Activated CD8-positive, alpha-beta memory T cell treated with anti-CD3 and anti-CD28 coated beads for 48 hours (primary cell): Measurements from ENCODE around the gene MAP1LC3C.
"Not testable (repeated sequence)": the region's sequence is repeated elsewhere in the genome, so short reads cannot be mapped to it uniquely, and the experiment has no call there.

Experiments used
- DNase-seq, 3 experiments: peaks; one replicate each; pipeline ENCODE4 v3.0.0-alpha.2; 2020; ENCODE audit warnings: low read depth in 2 of 3, low spot score in 2 of 3

The MAP1LC3C gene

DNA sequence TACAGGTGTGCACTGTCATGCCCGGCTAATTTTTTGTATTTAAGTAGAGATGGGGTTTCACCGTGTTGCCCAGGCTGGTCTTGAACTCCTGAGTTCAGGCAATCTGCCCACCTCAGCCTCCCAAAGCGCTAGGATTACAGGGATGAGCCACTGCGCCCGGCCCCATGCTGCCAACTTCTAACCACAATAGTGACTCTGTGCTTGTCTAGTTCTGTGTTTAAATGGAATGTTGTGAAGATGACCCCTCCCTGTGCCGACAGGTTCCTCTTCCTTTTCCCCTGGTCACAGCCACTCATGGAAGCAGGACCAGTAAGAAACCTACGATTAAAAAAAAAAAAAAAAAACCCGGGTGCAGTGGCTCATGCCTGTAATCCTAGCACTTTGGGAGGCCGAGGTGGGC is 4.7 kb downstream of the MAP1LC3C start:
- no peak for DNase-seq

DNA sequence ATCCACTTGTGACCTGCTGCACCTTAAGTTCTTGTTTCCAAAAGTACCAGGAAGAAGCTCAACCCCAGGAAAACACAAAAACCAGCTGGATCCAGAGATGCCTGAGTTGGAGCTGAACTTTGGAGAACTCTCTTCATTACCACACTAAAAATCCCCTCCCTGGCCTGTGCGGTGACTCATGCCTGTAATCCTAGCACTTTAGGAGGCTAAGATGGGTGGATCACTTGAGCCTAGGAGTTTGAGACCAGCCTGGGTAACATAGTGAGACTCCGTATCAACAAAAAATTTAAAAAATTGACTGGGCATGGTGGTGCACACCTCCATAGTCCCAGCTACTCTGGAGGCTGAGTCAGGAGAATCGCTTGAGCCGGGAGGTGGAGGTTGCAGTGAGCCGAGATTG is 6.2 kb downstream of the MAP1LC3C start:
- no peak for DNase-seq

DNA sequence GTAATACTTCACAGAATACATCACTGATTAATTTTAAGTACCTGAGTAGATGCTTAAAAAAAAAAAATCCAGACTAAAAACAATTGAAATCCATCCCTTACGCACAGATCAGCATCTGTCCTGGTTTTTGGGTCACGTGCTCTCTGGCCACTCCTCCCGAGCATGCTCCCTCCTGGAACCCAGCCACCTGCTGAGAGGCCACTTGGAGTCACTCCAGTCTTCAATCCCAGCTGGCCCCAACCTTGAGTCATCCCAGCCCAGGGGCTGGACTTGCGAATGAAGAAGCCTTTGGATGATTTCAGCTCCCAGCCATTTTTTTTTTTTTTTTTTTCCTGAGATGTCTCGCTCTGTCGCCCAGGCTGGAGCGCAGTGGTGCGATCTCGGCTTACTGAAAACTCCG is 8.9 kb downstream of the MAP1LC3C start:
- no peak for DNase-seq

GRCh38 chr1:241988389-241988930 is 10.4 kb downstream of the MAP1LC3C start:
- not testable (repeated sequence) for DNase-seq

GRCh38 chr1:241985787-241986186 is 13.1 kb downstream of the MAP1LC3C start:
- no peak for DNase-seq

- no peak for DNase-seq
Observed at GRCh38 chr1:241979926-241980325, 19.0 kb downstream of the MAP1LC3C start.

GRCh38 chr1:241979071-241979470 is 19.8 kb downstream of the MAP1LC3C start:
- DNase-seq, result no peak

DNA sequence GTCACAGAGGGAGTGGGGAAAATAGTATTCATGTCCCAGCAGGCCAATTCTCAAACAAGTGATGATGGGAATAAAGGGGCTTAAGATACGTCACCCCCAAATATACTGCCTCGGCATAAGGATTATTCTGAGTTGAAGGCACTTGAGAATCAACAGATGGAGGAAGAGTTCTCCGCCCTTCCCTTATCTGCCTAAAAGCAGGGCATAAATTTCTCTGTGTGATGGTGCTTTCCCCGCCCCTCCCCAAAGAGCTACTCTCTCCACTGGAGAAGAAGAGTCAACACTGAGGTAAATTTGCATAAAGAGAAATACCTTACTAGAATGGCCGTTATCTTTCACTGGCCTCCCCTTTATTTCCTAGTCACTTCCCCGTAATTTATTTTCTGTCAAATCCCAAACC is 22.7 kb downstream of the MAP1LC3C start:
- DNase-seq, result no peak

DNA sequence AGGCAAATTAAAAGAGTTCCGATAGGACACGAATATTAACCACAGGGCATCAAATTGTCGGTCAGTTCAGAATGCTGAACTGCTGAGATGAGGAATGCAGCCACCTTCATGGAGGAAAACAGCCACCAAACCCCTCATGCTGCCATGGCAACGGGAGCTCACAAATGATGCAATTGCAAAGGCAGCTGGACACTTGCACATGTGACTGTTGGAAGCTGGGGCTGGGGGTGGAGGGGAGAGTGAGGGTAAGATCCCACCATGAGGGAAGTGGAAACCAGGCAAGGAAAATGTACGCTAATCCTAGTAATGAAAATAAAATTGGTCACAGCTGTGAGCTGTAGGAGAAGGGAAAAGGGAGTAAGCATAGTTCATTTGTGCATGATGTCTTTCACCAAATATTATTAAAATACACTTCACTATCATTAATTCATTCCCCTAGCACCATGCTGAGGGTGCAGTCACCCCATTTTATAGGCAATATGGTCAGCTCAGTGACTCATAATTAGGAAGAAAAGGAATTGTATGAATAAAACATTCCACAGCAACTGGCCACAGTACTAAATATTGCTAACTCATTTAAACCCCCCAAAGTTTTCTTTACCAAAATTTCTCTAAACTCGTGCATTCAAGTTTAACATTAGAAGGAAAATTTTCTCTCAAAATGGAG is 26.1 kb downstream of the MAP1LC3C start:
- DNase-seq, result no peak

DNA sequence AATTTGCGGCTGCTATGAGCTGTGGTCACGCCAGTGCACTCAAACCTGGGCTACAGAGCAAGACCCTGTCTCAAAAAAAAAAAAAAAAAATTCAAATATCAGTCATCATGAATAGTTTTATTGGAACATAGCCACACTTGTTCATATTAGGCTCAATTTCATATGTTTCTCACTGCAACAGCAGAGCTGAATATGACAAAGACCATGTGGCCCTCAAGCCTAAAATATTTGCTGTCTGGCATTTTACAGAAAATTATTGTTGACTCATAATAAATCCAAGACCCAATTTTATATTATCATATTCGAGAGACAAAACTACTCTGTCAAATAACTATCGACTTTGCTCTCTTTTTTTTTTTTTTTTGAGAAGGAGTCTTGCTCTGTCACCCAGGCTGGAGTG is 30.3 kb downstream of the MAP1LC3C start:
- no peak for DNase-seq

DNA sequence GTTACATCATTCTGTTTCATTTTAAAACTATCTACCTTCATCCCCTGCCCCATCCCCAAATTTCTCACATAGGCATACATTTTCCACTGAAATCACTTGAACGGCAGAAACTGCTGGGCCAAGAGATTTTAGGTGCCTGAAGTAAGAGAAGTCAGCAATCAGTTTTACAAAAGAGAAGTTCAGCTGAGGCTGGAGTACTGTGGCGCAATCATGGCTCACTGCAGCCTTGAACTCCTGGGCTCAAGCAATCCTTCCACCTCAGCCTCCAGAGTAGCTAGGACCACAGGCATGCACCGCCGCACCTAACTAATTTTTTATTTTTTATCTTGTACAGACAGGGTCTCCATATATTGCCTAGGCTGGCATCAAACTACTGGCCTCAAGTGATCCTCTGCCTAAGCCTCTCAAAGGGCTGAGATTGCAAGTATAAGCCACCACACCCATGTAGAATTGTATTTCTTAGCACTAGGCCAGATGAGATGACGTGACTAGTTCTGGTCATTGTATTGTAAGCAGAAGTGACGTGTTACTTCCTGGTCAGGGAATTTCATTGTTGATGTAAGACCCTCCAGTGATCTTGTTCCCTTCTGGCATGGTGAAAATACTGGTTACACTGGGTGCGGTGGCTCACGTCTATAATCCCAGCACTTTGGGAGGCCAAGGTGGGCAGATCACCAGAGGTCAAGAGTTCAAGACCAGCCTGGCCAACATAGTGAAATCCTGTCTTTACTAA is 34.2 kb downstream of the MAP1LC3C start:
- no peak for DNase-seq

- no peak for DNase-seq
Observed at GRCh38 chr1:241963722-241964121, 35.2 kb downstream of the MAP1LC3C start.

DNA sequence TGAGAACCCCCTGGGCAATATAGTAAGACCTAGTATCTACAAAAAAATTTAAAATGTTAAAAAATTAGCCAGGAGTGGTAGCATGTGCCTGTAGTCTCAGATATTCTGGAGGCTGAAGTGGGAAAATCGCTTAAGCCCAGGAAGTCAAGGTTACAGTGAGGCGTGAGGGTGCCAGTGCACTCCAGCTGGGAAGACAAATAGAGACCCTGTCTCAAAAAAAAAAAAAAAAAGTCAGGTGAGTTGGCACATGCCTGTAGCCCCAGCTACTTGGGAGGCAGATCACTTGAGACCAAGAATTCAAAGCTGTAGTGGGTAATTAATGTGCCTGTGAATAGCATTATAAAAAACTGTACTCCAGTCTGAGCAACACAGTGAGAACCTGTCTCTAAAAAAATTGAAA is 36.7 kb downstream of the MAP1LC3C start:
- DNase-seq, result no peak

- no peak for DNase-seq
Observed at GRCh38 chr1:241957692-241958494, 41.0 kb downstream of the MAP1LC3C start, which contains the start of gene BECN2. TSS of gene BECN2 (plus strand) at chr1:241957767. CDS start at chr1:241957767, 0 bp downstream.

GRCh38 chr1:241950390-241950789 is 48.5 kb downstream of the MAP1LC3C start:
- DNase-seq, result no peak

DNA sequence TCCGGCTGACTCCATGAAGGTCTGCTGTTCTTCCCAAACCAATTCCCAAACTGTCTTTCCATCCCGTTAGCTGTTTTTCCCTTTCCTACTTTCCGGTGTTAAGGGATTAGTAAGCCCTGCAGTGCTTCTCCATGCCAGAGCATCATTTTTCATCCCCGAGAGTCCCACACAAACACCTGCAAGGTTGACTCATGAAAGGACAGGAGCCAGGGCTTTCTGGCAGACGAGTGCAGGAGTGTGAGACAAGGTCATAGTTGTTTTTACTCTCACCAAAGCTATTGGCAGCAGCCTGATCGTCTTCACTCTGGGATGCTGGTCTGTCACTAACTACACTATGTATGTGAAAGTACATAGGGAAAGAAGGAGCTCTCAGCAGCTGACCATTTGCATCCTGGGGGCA is 51.5 kb downstream of the MAP1LC3C start:
- no peak for DNase-seq
